Cardiac muscle cell (in vitro differentiated cells and primary cell): ENCODE data around the gene ZNF600. TPM values are rescaled to one million over a fixed set of nuclear protein-coding genes. Genes with fewer than 3 reads are reported as not detected.
A peak's percentile ranks its signal among the peaks of the same experiment; 100 is the strongest.
"Not testable (repeated sequence)": the region's sequence is repeated elsewhere in the genome, so short reads cannot be mapped to it uniquely, and the experiment has no call there.

Experiments used
- DNase-seq, 2 donors: peaks; one replicate each; pipeline versions ENCODE4 v3.0.0 to v3.0.0-alpha.2; 2010 to 2017; ENCODE audit warnings: low read depth in 1 of 2, low spot score in 1 of 2
- H3K27ac ChIP-seq: fragments of 200-600 bp; sonication (generic); 2 replicates; pipeline ENCODE4 v1.5.1; 2016
- H3K27me3 ChIP-seq: fragments of 200-600 bp; sonication (generic); 2 replicates; pipeline ENCODE4 v1.6.0; 2016; ENCODE audit warnings: control low read depth
- H3K36me3 ChIP-seq: fragments of 200-600 bp; sonication (generic); 2 replicates; pipeline ENCODE4 v1.5.1; 2016; ENCODE audit warnings: control low read depth
- H3K4me1 ChIP-seq: fragments of 200-600 bp; sonication (generic); 2 replicates; pipeline ENCODE4 v1.8.1; 2017; ENCODE audit warnings: low read depth, mild to moderate bottlenecking, mixed run types
- H3K4me3 ChIP-seq: fragments of 200-600 bp; sonication (generic); 2 replicates; pipeline ENCODE4 v1.5.1; 2016; ENCODE audit warnings: mild to moderate bottlenecking
- H3K9me3 ChIP-seq: fragments of 200-600 bp; sonication (generic); 2 replicates; pipeline ENCODE4 v1.5.1; 2017; ENCODE audit warnings: low read depth, mild to moderate bottlenecking, control low read depth
- polyA plus RNA-seq: library from polyadenylated mRNA; unstranded; fragments of >200 nt; fragmentation: Nextera tagmentation; extraction: Ambion mirVana; gene quantifications from 2 replicates; pipeline ENCODE4 v1.2.1, GENCODE V29; 2016
- total RNA-seq: library from RNA; depleted of rRNA; stranded (reverse); fragments of >200 nt; gene quantifications from 2 replicates; pipeline ENCODE4 v1.2.3, GENCODE V29; 2016
- TF ChIP-seq, protein P1 (sequence below): IDR thresholded peaks from 2 replicates; pipeline ENCODE4 v1.5.1; 2012; ENCODE audit warnings: low read depth, mild to moderate bottlenecking, low read length

Gene ZNF600
- total and polyA plus RNA-seq, 2 experiments from 2014 or later: 2.0 to 2.3 TPM

GRCh38 chr19:52725528-52725961 is 61.0 kb downstream of the ZNF600 start:
- DNase-seq: no peak
- H3K4me3 ChIP-seq: no peak overlapping the region
- TF ChIP-seq, protein P1, sequence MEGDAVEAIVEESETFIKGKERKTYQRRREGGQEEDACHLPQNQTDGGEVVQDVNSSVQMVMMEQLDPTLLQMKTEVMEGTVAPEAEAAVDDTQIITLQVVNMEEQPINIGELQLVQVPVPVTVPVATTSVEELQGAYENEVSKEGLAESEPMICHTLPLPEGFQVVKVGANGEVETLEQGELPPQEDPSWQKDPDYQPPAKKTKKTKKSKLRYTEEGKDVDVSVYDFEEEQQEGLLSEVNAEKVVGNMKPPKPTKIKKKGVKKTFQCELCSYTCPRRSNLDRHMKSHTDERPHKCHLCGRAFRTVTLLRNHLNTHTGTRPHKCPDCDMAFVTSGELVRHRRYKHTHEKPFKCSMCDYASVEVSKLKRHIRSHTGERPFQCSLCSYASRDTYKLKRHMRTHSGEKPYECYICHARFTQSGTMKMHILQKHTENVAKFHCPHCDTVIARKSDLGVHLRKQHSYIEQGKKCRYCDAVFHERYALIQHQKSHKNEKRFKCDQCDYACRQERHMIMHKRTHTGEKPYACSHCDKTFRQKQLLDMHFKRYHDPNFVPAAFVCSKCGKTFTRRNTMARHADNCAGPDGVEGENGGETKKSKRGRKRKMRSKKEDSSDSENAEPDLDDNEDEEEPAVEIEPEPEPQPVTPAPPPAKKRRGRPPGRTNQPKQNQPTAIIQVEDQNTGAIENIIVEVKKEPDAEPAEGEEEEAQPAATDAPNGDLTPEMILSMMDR: no peak
- no peaks in the 10 kb centered on the region for H3K9me3 ChIP-seq
- H3K4me1 ChIP-seq: peaks cover 16% of the 10 kb centered on the region
- H3K27ac ChIP-seq: peak overlapping the region; percentile 84
- peaks cover 4% of the 10 kb centered on the region for H3K36me3 ChIP-seq
- H3K27me3 ChIP-seq: no peaks in the 10 kb centered on the region

DNA sequence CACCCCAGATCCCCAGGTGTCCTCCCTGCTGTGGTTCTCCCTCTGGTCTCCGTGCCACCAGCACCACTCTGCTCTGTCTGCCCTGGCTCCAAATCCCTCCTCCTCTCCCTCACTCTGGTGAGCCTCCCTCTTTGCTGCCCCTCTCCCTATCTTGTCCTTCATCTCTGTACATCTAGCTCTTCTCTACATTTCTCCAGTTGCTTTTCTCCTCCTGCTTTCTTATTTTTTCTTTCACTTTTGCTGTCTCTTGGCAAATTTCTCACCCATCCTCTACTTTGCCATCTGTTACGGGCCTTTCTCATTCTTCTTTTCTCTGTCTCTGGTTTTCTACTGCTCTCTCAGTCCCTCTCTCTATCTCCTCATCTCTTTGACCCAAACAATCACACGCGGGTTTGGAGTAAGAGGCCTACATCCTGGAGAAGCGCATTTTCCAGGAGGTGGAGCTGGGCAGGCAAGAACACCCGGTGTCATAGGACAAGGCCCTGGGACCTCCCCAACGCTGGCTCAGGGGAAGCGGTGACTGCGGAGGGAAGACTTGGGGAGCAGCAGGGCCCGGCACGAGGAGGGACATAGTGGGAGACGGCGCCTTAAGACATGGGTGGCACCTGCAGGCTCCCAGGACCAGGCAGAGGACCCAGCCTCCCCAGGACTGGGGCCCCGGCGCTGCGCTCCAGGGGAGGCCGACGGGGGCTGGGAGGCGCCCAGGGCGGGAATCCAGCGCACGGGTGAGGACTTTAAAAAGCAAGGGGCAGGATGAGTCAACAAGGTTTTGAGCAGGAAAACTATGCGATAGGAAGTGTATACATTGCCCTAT is 61.7 kb downstream of the ZNF600 start:
- no peak for DNase-seq
- peak overlapping the region; percentile 84 for H3K27ac ChIP-seq
- no peaks in the 10 kb centered on the region for H3K9me3 ChIP-seq
- no peaks in the 10 kb centered on the region for H3K27me3 ChIP-seq
- TF ChIP-seq, protein P1: no peak
- peaks cover 4% of the 10 kb centered on the region for H3K36me3 ChIP-seq
- peaks cover 16% of the 10 kb centered on the region for H3K4me1 ChIP-seq
- no peak overlapping the region for H3K4me3 ChIP-seq

GRCh38 chr19:52723907-52724598 is 62.5 kb downstream of the ZNF600 start:
- not testable (repeated sequence) for H3K36me3 ChIP-seq, DNase-seq

DNA sequence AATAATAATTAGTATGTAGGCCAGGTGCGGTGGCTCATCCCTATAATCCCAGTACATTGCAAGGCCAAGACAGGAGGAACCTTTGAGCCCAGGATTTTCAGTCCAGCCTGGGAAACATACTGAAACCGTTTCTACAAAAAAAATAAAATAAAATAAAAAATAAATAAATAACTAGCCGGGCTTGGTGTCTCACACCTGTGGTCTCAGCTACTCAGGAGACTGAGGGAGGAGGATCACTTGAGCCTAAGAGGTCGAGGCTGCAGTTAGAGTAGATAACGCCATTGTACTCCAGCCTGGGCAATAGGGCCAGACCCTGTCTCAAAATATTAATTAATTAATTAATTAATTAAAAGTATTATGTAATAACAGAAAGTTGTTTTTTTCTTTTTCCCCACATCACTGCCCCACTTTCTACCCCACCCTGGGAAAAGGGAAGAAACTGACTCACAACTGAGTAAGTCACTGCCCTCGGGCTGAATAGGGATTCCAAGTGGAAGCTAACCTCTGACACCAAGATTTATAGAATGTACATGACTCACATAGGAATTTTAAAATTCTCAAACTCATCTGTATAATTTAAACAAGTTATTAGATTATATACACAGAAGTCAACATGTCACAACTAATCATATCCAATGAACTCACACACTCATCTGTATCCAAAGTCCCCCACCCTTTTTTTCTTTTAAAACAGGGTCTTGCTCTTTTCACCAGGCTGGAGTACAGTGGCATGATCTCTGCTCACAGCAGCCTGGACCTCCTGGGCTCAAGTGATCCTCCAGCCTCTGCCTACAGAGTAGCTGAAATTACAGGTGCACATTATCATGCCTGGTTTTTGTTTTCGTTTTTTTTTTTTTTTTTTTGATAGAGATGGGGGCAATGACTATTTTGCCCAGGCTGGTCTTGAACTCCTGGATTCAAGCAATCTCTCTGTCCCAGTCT is 64.3 kb downstream of the ZNF600 start:
- peaks cover under 1% of the 10 kb centered on the region for H3K36me3 ChIP-seq
- peaks cover 16% of the 10 kb centered on the region for H3K4me1 ChIP-seq
- peak in 1 of 2 donors; percentile 41 for DNase-seq
- TF ChIP-seq, protein P1: no peak
- H3K27ac ChIP-seq: no peak overlapping the region
- H3K4me3 ChIP-seq: no peak overlapping the region
- no peaks in the 10 kb centered on the region for H3K9me3 ChIP-seq
- H3K27me3 ChIP-seq: no peaks in the 10 kb centered on the region

More at GRCh38 chr19:52723907-52724598, 62.5 kb downstream of the ZNF600 start:
- H3K27me3 ChIP-seq, H3K4me3 ChIP-seq, H3K9me3 ChIP-seq: not testable (repeated sequence)
- peak overlapping the region; percentile 84 for H3K27ac ChIP-seq
- H3K4me1 ChIP-seq: peaks cover 16% of the 10 kb centered on the region

DNA sequence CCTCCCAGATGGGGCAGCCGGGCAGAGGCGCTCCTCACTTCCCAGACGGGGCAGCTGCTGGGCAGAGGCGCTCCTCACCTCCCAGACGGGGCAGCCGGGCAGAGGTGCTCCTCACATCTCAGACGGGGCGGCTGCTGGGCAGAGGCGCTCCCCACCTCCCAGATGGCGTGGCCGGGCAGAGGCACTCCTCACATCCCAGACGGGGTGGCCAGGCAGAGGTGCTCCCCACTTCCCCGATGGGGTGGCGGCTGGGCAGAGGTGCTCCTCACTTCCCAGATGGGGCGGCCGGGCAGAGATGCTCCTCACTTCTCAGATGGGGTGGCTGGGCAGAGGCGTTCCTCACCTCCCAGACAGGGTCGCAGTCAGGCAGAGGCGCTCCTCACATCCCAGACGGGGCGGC is 66.0 kb downstream of the ZNF600 start:
- H3K27me3 ChIP-seq, H3K27ac ChIP-seq, H3K9me3 ChIP-seq, H3K4me3 ChIP-seq, H3K36me3 ChIP-seq, DNase-seq: not testable (repeated sequence)
- peaks cover 16% of the 10 kb centered on the region for H3K4me1 ChIP-seq

- no peak for DNase-seq
- TF ChIP-seq, protein P1: no peak
- Histone ChIP-seq H3K9me3 (no peaks in the 10 kb centered on the region), H3K4me1 (no peaks in the 10 kb centered on the region), H3K27ac (no peak overlapping the region), H3K4me3 (no peak overlapping the region), H3K36me3 (no peaks in the 10 kb centered on the region), H3K27me3 (no peaks in the 10 kb centered on the region)
Measured at GRCh38 chr19:52716522-52716921, 70.1 kb downstream of the ZNF600 start.

DNA sequence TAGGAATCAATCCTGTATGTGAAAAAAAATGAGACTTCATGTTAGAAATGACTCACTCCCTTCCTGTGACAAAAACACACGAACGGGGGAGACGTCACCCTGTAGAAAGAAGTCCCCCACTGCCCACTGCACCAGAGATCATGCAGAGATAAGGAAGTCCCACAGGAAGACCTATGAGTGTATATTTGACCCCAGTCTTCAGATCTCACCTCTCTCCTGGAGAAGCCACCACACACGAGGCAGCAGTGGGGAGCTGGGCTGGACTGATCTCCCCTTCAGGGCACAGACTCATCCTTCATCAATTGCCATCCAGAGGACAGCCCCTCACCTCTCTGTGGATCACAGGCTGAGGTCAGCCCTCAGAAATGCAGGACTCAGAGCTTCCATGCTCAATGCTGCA is 70.7 kb downstream of the ZNF600 start:
- not testable (repeated sequence) for H3K9me3 ChIP-seq, H3K27ac ChIP-seq, H3K4me3 ChIP-seq, H3K4me1 ChIP-seq, DNase-seq, H3K27me3 ChIP-seq, H3K36me3 ChIP-seq

- H3K4me1 ChIP-seq, DNase-seq, H3K9me3 ChIP-seq, H3K4me3 ChIP-seq, H3K36me3 ChIP-seq, H3K27ac ChIP-seq, H3K27me3 ChIP-seq: not testable (repeated sequence)
Measured at GRCh38 chr19:52715330-52715729, 71.3 kb downstream of the ZNF600 start.
